Endothelial cell of umbilical vein (primary cell): ENCODE results near the gene CDR2. TPM values are rescaled to one million over a fixed set of nuclear protein-coding genes. Genes with fewer than 3 reads are reported as not detected.

Source experiments
- BruUV-seq: library from RNA; stranded (reverse); fragments of 400-500 nt; replicated peaks from 2 replicates; lab custom pipeline; 2021; lab: Mats Ljungman, UMichigan
- CTCF ChIA-PET: fragments of 300-600, 350-600 bp; sonication (Branson Sonifier 250); formaldehyde crosslinking; loops from one replicate; lab custom pipeline; 2021; ENCODE audit warnings: antibody characterized with exemption, inconsistent platforms; lab: Charles Lee
- POLR2A ChIA-PET: fragments of 300-600, 350-600 bp; sonication (Branson Sonifier 250); formaldehyde crosslinking; loops from one replicate; lab custom pipeline; 2021; ENCODE audit warnings: antibody characterized with exemption, inconsistent platforms; lab: Charles Lee
- DNase-seq: peaks from one replicate; pipeline ENCODE4 v3.0.0-alpha.2; 2011; ENCODE audit warnings: low read depth, low spot score
- FAIRE-seq: peaks from 2 replicates; lab custom pipeline; 2011; peaks lifted over from hg19 to GRCh38; lab: Jason Lieb, UNC
- H2AFZ ChIP-seq: 2 replicates; pipeline ENCODE4 v1.6.0; 2012; ENCODE audit warnings: low read depth, low read length, control low read depth, inconsistent platforms
- H3K27ac ChIP-seq: 2 replicates; pipeline ENCODE4 v1.5.1; 2011; ENCODE audit warnings: low read depth, mild to moderate bottlenecking, control low read depth, low read length, moderate library complexity; ENCODE audit not compliant: insufficient read depth
- H3K27me3 ChIP-seq, 2 experiments: 2 replicates each; pipeline versions ENCODE4 v1.6.0 to v1.6.1; 2011; ENCODE audit warnings: low read length in 2 of 2, mixed read lengths in 1 of 2; ENCODE audit not compliant: control insufficient read depth in 2 of 2, insufficient read depth in 2 of 2
- H3K36me3 ChIP-seq, 2 experiments: 2 replicates in 1 of 2; 3 replicates in 1 of 2; pipeline ENCODE4 v1.5.1; 2011; ENCODE audit warnings: low read length in 2 of 2, mild to moderate bottlenecking in 1 of 2, moderate library complexity in 1 of 2; ENCODE audit not compliant: control insufficient read depth in 2 of 2, insufficient read depth in 2 of 2; ENCODE audit errors: extremely low read depth in 1 of 2
- H3K4me1 ChIP-seq: 3 replicates; pipeline ENCODE4 v1.5.1; 2011; ENCODE audit warnings: mild to moderate bottlenecking, low read length; ENCODE audit not compliant: control insufficient read depth, insufficient read depth; ENCODE audit errors: extremely low read depth
- H3K4me2 ChIP-seq: 2 replicates; pipeline ENCODE4 v1.6.1; 2011; ENCODE audit warnings: low read length, control low read depth, mixed read lengths; ENCODE audit not compliant: insufficient read depth
- H3K4me3 ChIP-seq, 3 experiments: fragments of 200-600 bp in 1 of 3; sonication (generic), shearing (Covaris generic) in 1 of 3; replicated peaks in 1 of 3; 2 replicates each; pipeline ENCODE4 v1.5.1; 2011 to 2016; ENCODE audit warnings: control low read depth in 3 of 3, low read length in 3 of 3, mild to moderate bottlenecking in 2 of 3, inconsistent platforms in 1 of 3, low read depth in 1 of 3, moderate library complexity in 1 of 3; ENCODE audit not compliant: insufficient read depth in 1 of 3
- H3K79me2 ChIP-seq: 2 replicates; pipeline ENCODE4 v1.6.0; 2012; ENCODE audit warnings: low read length, inconsistent platforms; ENCODE audit not compliant: control insufficient read depth, insufficient read depth
- H3K9ac ChIP-seq: replicated peaks from 2 replicates; pipeline ENCODE3; 2011; ENCODE audit warnings: low read length, control low read depth; ENCODE audit not compliant: insufficient read depth; ENCODE audit errors: extremely low read depth
- H3K9me1 ChIP-seq: replicated peaks from 3 replicates; pipeline ENCODE4 v1.6.0; 2011; ENCODE audit warnings: mild to moderate bottlenecking, low read length; ENCODE audit not compliant: control insufficient read depth, insufficient read depth; ENCODE audit errors: extremely low read depth
- H3K9me3 ChIP-seq: replicated peaks from 2 replicates; pipeline ENCODE4 v1.5.1; 2012; ENCODE audit warnings: low read length, inconsistent platforms; ENCODE audit not compliant: control insufficient read depth, insufficient read depth
- H4K20me1 ChIP-seq: replicated peaks from 2 replicates; pipeline ENCODE3; 2011; ENCODE audit warnings: mild to moderate bottlenecking, low read length; ENCODE audit not compliant: control insufficient read depth, insufficient read depth; ENCODE audit errors: extremely low read depth
- EZH2 ChIP-seq: IDR thresholded peaks from 2 replicates; pipeline ENCODE4 v1.6.1; 2012; ENCODE audit warnings: borderline replicate concordance, low read depth, mild to moderate bottlenecking, moderate library complexity, low read length, inconsistent platforms; ENCODE audit not compliant: severe bottlenecking
- FOS ChIP-seq: IDR thresholded peaks from 2 replicates; pipeline ENCODE4 v1.6.1; 2011; ENCODE audit warnings: mild to moderate bottlenecking, low read length, moderate library complexity, borderline replicate concordance; ENCODE audit not compliant: insufficient read depth
- GATA2 ChIP-seq: IDR thresholded peaks from 2 replicates; pipeline ENCODE4 v1.7.0; 2011; ENCODE audit warnings: low read depth, mild to moderate bottlenecking, moderate library complexity, mixed read lengths, low read length; ENCODE audit not compliant: insufficient read length, insufficient read depth
- JUN ChIP-seq: IDR thresholded peaks from 2 replicates; pipeline ENCODE4 v1.6.1; 2011; ENCODE audit warnings: borderline replicate concordance, low read depth; ENCODE audit not compliant: insufficient read length, insufficient read depth
- MYC ChIP-seq: IDR thresholded peaks from one replicate; pipeline ENCODE4 v1.6.1; 2011; ENCODE audit warnings: mild to moderate bottlenecking, low read depth, low read length
- POLR2A ChIP-seq: IDR thresholded peaks from 2 replicates; pipeline ENCODE4 v1.6.1; 2012; ENCODE audit warnings: low read depth, mild to moderate bottlenecking, control low read depth, low read length
- POLR2AphosphoS5 ChIP-seq: IDR thresholded peaks from 2 replicates; pipeline ENCODE4 v1.6.1; 2012; ENCODE audit warnings: low read depth, mild to moderate bottlenecking, control low read depth, low read length, moderate library complexity; ENCODE audit not compliant: insufficient read depth
- dilution Hi-C: fragments of 300-500 bp; cut with MboI; formaldehyde crosslinking; loops from one replicate; pipeline ENCODE4 v1.15.0; 2019; ENCODE audit warnings: low sequenced_read_pairs; ENCODE audit not compliant: extremely low pct_ligation_motif_present
- intact Hi-C: fragments of 100-400 bp; cut with micrococcal nuclease; formaldehyde crosslinking; loops from one replicate; pipeline ENCODE4 v1.10.0; 2022
- polyA plus RNA-seq, 4 experiments: library from polyadenylated mRNA; depleted of rRNA in 3 of 4; stranded (reverse) in 3 of 4; unstranded in 1 of 4; fragments of >200 nt; gene quantifications; 2 replicates each; pipeline versions ENCODE4 v1.2.1 to v1.2.3, GENCODE V29; 2011 to 2012; ENCODE audit warnings: missing spikeins in 1 of 4
- total RNA-seq: library from RNA; stranded (reverse); gene quantifications from 2 replicates; pipeline ENCODE4 v1.2.3, GENCODE V29; 2021
- TF ChIP-seq, protein P1 (sequence below): IDR thresholded peaks from 2 replicates; pipeline ENCODE4 v1.6.1; 2011; ENCODE audit not compliant: insufficient read depth, insufficient read length
- TF ChIP-seq, protein P2 (sequence below), 2 donors: IDR thresholded peaks; 1 replicate in 1 of 2; 2 replicates in 1 of 2; pipeline ENCODE4 v1.5.1; 2011; ENCODE audit warnings: low read length in 2 of 2, mild to moderate bottlenecking in 2 of 2, moderate library complexity in 2 of 2, control low read depth in 1 of 2, inconsistent platforms in 1 of 2, low read depth in 1 of 2; ENCODE audit not compliant: insufficient read depth in 1 of 2; ENCODE audit errors: extremely low read depth in 1 of 2

CDR2 gene
- total and polyA plus RNA-seq, 2 donors (not counting 3 experiments of a cell fraction or from before 2014, with no cell fraction given) = 35.3 to 61.9 TPM

- intact Hi-C loops (no loop called here), dilution Hi-C loops (no loop called here)
- H3K9me3 ChIP-seq = no peaks in the 10 kb centered on the region
- no peak overlapping the region for H2AFZ ChIP-seq
- H3K27ac ChIP-seq = no peak overlapping the region
- no peaks in the 10 kb centered on the region for H3K9me1 ChIP-seq
- no peak overlapping the region for H3K4me3 ChIP-seq
- no peak overlapping the region for H3K4me2 ChIP-seq
- no peaks in the 10 kb centered on the region for H4K20me1 ChIP-seq
- no peak for TF ChIP-seq EZH2
- TF ChIP-seq, protein P1, sequence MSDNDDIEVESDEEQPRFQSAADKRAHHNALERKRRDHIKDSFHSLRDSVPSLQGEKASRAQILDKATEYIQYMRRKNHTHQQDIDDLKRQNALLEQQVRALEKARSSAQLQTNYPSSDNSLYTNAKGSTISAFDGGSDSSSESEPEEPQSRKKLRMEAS = no peak
- no peak for TF ChIP-seq FOS
- TF ChIP-seq, protein P2, sequence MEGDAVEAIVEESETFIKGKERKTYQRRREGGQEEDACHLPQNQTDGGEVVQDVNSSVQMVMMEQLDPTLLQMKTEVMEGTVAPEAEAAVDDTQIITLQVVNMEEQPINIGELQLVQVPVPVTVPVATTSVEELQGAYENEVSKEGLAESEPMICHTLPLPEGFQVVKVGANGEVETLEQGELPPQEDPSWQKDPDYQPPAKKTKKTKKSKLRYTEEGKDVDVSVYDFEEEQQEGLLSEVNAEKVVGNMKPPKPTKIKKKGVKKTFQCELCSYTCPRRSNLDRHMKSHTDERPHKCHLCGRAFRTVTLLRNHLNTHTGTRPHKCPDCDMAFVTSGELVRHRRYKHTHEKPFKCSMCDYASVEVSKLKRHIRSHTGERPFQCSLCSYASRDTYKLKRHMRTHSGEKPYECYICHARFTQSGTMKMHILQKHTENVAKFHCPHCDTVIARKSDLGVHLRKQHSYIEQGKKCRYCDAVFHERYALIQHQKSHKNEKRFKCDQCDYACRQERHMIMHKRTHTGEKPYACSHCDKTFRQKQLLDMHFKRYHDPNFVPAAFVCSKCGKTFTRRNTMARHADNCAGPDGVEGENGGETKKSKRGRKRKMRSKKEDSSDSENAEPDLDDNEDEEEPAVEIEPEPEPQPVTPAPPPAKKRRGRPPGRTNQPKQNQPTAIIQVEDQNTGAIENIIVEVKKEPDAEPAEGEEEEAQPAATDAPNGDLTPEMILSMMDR (IDR thresholded peaks at IDR 0.05; ENCODE audit: extremely low read depth in 1 of 2, insufficient read depth in 1 of 2, low read depth in 1 of 2, low read length in 2 of 2) = no peak
- no peak for TF ChIP-seq POLR2AphosphoS5
- no peak for TF ChIP-seq POLR2A
- TF ChIP-seq JUN = no peak
- no peak for TF ChIP-seq GATA2
- TF ChIP-seq MYC = no peak
- ChIA-PET CTCF (interaction anchor here (0.6 to 0.8 kb wide), 3 partner anchors 11 to 180 kb away, joined by 3 read pairs; no protein-coding TSS in a partner anchor), POLR2A (no interaction called here)
- peaks cover 11% of the 10 kb centered on the region for H3K4me1 ChIP-seq
- no TSS peak for BruUV-seq
- no peak for DNase-seq
- no peak overlapping the region for H3K9ac ChIP-seq
- no peaks in the 10 kb centered on the region for H3K36me3 ChIP-seq
- FAIRE-seq = no peak
- H3K27me3 ChIP-seq = no peaks in the 10 kb centered on the region
- no peaks in the 10 kb centered on the region for H3K79me2 ChIP-seq
Observed at GRCh38 chr16:22407486-22407885, 33.1 kb upstream of the CDR2 start.
